CD14-positive monocyte (primary cell): Measurements from ENCODE around the gene HOXB4. TPM values are rescaled to one million over a fixed set of nuclear protein-coding genes. Genes with fewer than 3 reads are reported as not detected.

Experiments used
- DNase-seq, 3 donors: peaks; one replicate each; pipeline ENCODE4 v3.0.0-alpha.2; 2011 to 2022
- H2AFZ ChIP-seq: 2 replicates; pipeline ENCODE4 v1.6.0; 2012; ENCODE audit warnings: mild to moderate bottlenecking, low read depth, low read length, inconsistent platforms; ENCODE audit not compliant: insufficient read depth, poor library complexity, severe bottlenecking
- H3K27ac ChIP-seq, 2 donors: 1 replicate in 1 of 2; 2 replicates in 1 of 2; pipeline ENCODE4 v1.5.1; 2012 to 2013; ENCODE audit warnings: low read length in 2 of 2, control low read depth in 1 of 2, inconsistent platforms in 1 of 2, low read depth in 1 of 2, mild to moderate bottlenecking in 1 of 2
- H3K27me3 ChIP-seq, 2 donors: one replicate each; pipeline versions ENCODE4 v1.6.0 to v1.6.1; 2011 to 2013; ENCODE audit warnings: low read length in 2 of 2; ENCODE audit not compliant: control insufficient read depth in 2 of 2, insufficient read depth in 2 of 2
- H3K36me3 ChIP-seq, 2 donors: replicated peaks in 1 of 2; 1 replicate in 1 of 2; 2 replicates in 1 of 2; pipeline versions ENCODE4 v1.5.1 to v1.6.1; 2012 to 2013; ENCODE audit warnings: low read length in 2 of 2, control low read depth in 1 of 2, inconsistent platforms in 1 of 2, mild to moderate bottlenecking in 1 of 2; ENCODE audit not compliant: insufficient read depth in 2 of 2, control insufficient read depth in 1 of 2
- H3K4me1 ChIP-seq, 2 donors: 1 replicate in 1 of 2; 2 replicates in 1 of 2; pipeline versions ENCODE4 v1.5.1 to v1.6.1; 2012 to 2013; ENCODE audit warnings: low read length in 2 of 2, control low read depth in 1 of 2, inconsistent platforms in 1 of 2, mild to moderate bottlenecking in 1 of 2, moderate library complexity in 1 of 2; ENCODE audit not compliant: insufficient read depth in 2 of 2, control insufficient read depth in 1 of 2
- H3K4me2 ChIP-seq: replicated peaks from 2 replicates; pipeline ENCODE3; 2012; ENCODE audit warnings: low read length, moderate library complexity, mild to moderate bottlenecking; ENCODE audit not compliant: poor library complexity, severe bottlenecking; ENCODE audit errors: extremely low read depth
- H3K4me3 ChIP-seq, 3 experiments: fragments of 200-600 bp in 1 of 3; sonication (generic) in 1 of 3; replicated peaks in 1 of 3; 1 replicate in 2 of 3; 2 replicates in 1 of 3; pipeline ENCODE4 v1.5.1; 2011 to 2013; ENCODE audit warnings: low read length in 3 of 3, mild to moderate bottlenecking in 3 of 3, control low read depth in 2 of 3, low read depth in 2 of 3, inconsistent platforms in 1 of 3, moderate library complexity in 1 of 3
- H3K79me2 ChIP-seq: 2 replicates; pipeline ENCODE4 v1.6.0; 2012; ENCODE audit warnings: mild to moderate bottlenecking, control low read depth, inconsistent platforms, low read length, moderate library complexity; ENCODE audit not compliant: insufficient read depth
- H3K9ac ChIP-seq: 2 replicates; pipeline ENCODE4 v1.6.0; 2017; ENCODE audit warnings: low read length, mild to moderate bottlenecking; ENCODE audit not compliant: insufficient read depth, poor library complexity, severe bottlenecking
- H3K9me3 ChIP-seq, 2 donors: replicated peaks in 1 of 2; 1 replicate in 1 of 2; 2 replicates in 1 of 2; pipeline versions ENCODE4 v1.5.1 to v1.6.1; 2012 to 2013; ENCODE audit warnings: low read length in 2 of 2, control low read depth in 1 of 2; ENCODE audit not compliant: control insufficient read depth in 1 of 2, insufficient read depth in 1 of 2
- H4K20me1 ChIP-seq: 2 replicates; pipeline ENCODE4 v1.6.0; 2012; ENCODE audit warnings: mild to moderate bottlenecking, low read length, control low read depth, moderate library complexity; ENCODE audit not compliant: insufficient read depth
- H3K27ac Mint-ChIP-seq, 7 donors: one replicate each; pipeline ENCODE4 v1.8.0; 2020; ENCODE audit warnings: mild to moderate bottlenecking in 7 of 7, mixed read lengths in 7 of 7, moderate library complexity in 6 of 7, inconsistent platforms in 2 of 7
- H3K27me3 Mint-ChIP-seq, 3 donors: one replicate each; pipeline ENCODE4 v1.8.0; 2021 to 2022; ENCODE audit warnings: low read depth in 3 of 3, mild to moderate bottlenecking in 3 of 3, mixed read lengths in 3 of 3, moderate library complexity in 3 of 3, inconsistent platforms in 1 of 3
- H3K36me3 Mint-ChIP-seq, 2 donors: one replicate each; pipeline ENCODE4 v1.8.0; 2020; ENCODE audit warnings: mixed read lengths in 2 of 2, inconsistent platforms in 1 of 2, mild to moderate bottlenecking in 1 of 2
- H3K4me1 Mint-ChIP-seq: one replicate; pipeline ENCODE4 v1.8.0; 2020; ENCODE audit warnings: mild to moderate bottlenecking, mixed read lengths
- H3K4me3 Mint-ChIP-seq, 2 donors: one replicate each; pipeline ENCODE4 v1.8.0; 2020; ENCODE audit warnings: mild to moderate bottlenecking in 2 of 2, mixed read lengths in 2 of 2, moderate library complexity in 1 of 2
- H3K9me3 Mint-ChIP-seq, 7 donors: one replicate each; pipeline ENCODE4 v1.8.0; 2020 to 2022; ENCODE audit warnings: mixed read lengths in 7 of 7, mild to moderate bottlenecking in 6 of 7, moderate library complexity in 6 of 7, inconsistent platforms in 2 of 7
- WGBS: methylation state at CpG from one replicate; pipeline ENCODE4 v1.1.5; 2013; ENCODE audit warnings: missing lambda C conversion rate; ENCODE audit not compliant: insufficient coverage; 5-methylcytosine and 5-hydroxymethylcytosine counted together
- intact Hi-C, 2 donors: fragments of 100-400 bp; cut with micrococcal nuclease; formaldehyde crosslinking; loops; one replicate each; pipeline versions ENCODE4 v1.15.0 to v1.15.1; 2023
- polyA plus RNA-seq, 3 donors: library from polyadenylated mRNA; depleted of rRNA in 1 of 3; unstranded in 2 of 3; stranded (reverse) in 1 of 3; fragments of 300-500 nt in 2 of 3; fragments of >200 nt in 1 of 3; fragmentation: Illumina TruSeq in 2 of 3; gene quantifications; 1 replicate in 2 of 3; 2 replicates in 1 of 3; pipeline ENCODE4 v1.2.3, GENCODE V29; 2012 to 2021
- TF ChIP-seq, protein P1 (sequence below): fragments of 200-600 bp; IDR thresholded peaks from one replicate; pipeline ENCODE4 v1.8.0; 2022; ENCODE audit warnings: antibody characterized with exemption, mild to moderate bottlenecking

Gene HOXB4
- polyA plus RNA-seq, 3 donors: 0.16 TPM; not detected in 2

- H3K4me2 ChIP-seq: peak overlapping the region; percentile 73
- peaks cover 40 to 86% of the 10 kb centered on the region in 2 donors for H3K27me3 ChIP-seq
- H3K9me3 Mint-ChIP-seq: peaks cover 0 to 30% (median 18%) of the 10 kb centered on the region in 7 donors
- WGBS: under 1% methylated on average over 72 of the region's 72 CpGs
- H3K4me1 ChIP-seq: peaks cover 38 to 51% of the 10 kb centered on the region in 2 donors
- no peaks in the 10 kb centered on the region for H3K79me2 ChIP-seq
- peaks cover 58% of the 10 kb centered on the region for H3K4me1 Mint-ChIP-seq
- H3K4me3 Mint-ChIP-seq: peak overlapping the region; percentile 81 to 93
- H3K27me3 Mint-ChIP-seq: peaks cover 82 to 89% (median 89%) of the 10 kb centered on the region in 3 donors
- H3K9me3 ChIP-seq: no peaks in the 10 kb centered on the region
- DNase-seq: peak; percentile 27 to 37 (median 32)
- peak overlapping the region; percentile 97 for H2AFZ ChIP-seq
- intact Hi-C loops: no loop called here
- H3K36me3 ChIP-seq: no peaks in the 10 kb centered on the region
- peak overlapping the region; percentile 57 to 83 (median 62) for H3K4me3 ChIP-seq
- H4K20me1 ChIP-seq: no peaks in the 10 kb centered on the region
- peaks cover 5 to 17% of the 10 kb centered on the region in 2 donors for H3K36me3 Mint-ChIP-seq
- TF ChIP-seq, protein P1, sequence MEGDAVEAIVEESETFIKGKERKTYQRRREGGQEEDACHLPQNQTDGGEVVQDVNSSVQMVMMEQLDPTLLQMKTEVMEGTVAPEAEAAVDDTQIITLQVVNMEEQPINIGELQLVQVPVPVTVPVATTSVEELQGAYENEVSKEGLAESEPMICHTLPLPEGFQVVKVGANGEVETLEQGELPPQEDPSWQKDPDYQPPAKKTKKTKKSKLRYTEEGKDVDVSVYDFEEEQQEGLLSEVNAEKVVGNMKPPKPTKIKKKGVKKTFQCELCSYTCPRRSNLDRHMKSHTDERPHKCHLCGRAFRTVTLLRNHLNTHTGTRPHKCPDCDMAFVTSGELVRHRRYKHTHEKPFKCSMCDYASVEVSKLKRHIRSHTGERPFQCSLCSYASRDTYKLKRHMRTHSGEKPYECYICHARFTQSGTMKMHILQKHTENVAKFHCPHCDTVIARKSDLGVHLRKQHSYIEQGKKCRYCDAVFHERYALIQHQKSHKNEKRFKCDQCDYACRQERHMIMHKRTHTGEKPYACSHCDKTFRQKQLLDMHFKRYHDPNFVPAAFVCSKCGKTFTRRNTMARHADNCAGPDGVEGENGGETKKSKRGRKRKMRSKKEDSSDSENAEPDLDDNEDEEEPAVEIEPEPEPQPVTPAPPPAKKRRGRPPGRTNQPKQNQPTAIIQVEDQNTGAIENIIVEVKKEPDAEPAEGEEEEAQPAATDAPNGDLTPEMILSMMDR: no peak
- peak overlapping the region; percentile 11 to 42 for H3K27ac ChIP-seq
- H3K27ac Mint-ChIP-seq: peak overlapping the region in 3 of 7 donors; percentile 46 to 76 (median 67)
- H3K9ac ChIP-seq: peak overlapping the region; percentile 57
Measured at GRCh38 chr17:48543107-48543853, 34.9 kb downstream of the HOXB4 start.

DNA sequence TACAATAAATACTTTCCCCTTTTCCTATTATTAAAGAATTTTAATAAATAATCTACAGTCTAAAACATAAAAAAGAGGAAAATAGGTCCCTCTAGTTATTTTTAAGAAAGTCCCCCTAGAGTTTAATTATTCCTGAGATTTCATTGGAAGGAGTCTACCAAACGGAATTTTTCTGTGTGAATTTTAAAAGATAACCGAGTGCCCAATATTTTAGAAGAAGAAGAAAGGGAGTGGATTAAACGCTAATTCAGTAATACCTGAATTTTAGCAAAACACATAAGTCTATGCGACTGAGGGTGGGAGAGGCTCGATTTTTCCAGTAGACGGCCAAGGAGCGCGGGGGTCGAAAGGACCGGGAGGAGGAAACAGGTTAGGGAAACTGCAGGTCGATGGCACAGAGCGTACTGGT, 35.4 kb downstream of the HOXB4 start:
- H3K27ac ChIP-seq: peak overlapping the region in 1 of 2 donors; percentile 42
- H3K4me3 ChIP-seq: peak overlapping the region; percentile 62 to 83 (median 68)
- H3K36me3 ChIP-seq: no peaks in the 10 kb centered on the region
- peaks cover 40 to 82% of the 10 kb centered on the region in 2 donors for H3K27me3 ChIP-seq
- peak overlapping the region; percentile 57 for H3K9ac ChIP-seq
- H3K9me3 ChIP-seq: no peaks in the 10 kb centered on the region
- Mint-ChIP-seq H3K36me3 (peaks cover 5 to 17% of the 10 kb centered on the region in 2 donors), H3K4me3 (peak overlapping the region; percentile 81 to 93), H3K4me1 (peaks cover 52% of the 10 kb centered on the region), H3K27me3 (peaks cover 77 to 85% (median 83%) of the 10 kb centered on the region in 3 donors), H3K27ac (peak overlapping the region in 2 of 7 donors; percentile 7 to 12), H3K9me3 (peaks cover 0 to 30% (median 18%) of the 10 kb centered on the region in 7 donors)
- H3K4me1 ChIP-seq: peaks cover 33 to 46% of the 10 kb centered on the region in 2 donors
- peak overlapping the region; percentile 97 for H2AFZ ChIP-seq
- DNase-seq: no peak
- no peaks in the 10 kb centered on the region for H4K20me1 ChIP-seq
- no peaks in the 10 kb centered on the region for H3K79me2 ChIP-seq
- TF ChIP-seq, protein P1: no peak
- intact Hi-C loops: no loop called here
- 0% methylated on average over 7 of the region's 12 CpGs for WGBS
- H3K4me2 ChIP-seq: peak overlapping the region; percentile 73
